ENCODE data around the gene PAPPA2.
"Not testable (repeated sequence)": the region's sequence is repeated elsewhere in the genome, so short reads cannot be mapped to it uniquely, and the experiment has no call there.

The PAPPA2 gene

GRCh38 chr1:176612791-176613190 lies 149.8 kb downstream of the PAPPA2 start:
- DNase-seq, result no peak

GRCh38 chr1:176617881-176618280 lies 154.9 kb downstream of the PAPPA2 start:
- no peak for DNase-seq

- no peak for DNase-seq
Measured at GRCh38 chr1:176619261-176619660, 156.3 kb downstream of the PAPPA2 start.

- DNase-seq, result no peak
Measured at GRCh38 chr1:176625365-176625764, 162.4 kb downstream of the PAPPA2 start.

GRCh38 chr1:176626572-176627061 lies 163.6 kb downstream of the PAPPA2 start:
- DNase-seq, result no peak

- DNase-seq, result no peak
Measured at GRCh38 chr1:176628775-176629174, 165.8 kb downstream of the PAPPA2 start.

- DNase-seq, result not testable (repeated sequence)
Measured at GRCh38 chr1:176634733-176635132, 171.8 kb downstream of the PAPPA2 start.

GRCh38 chr1:176638713-176639526 lies 175.9 kb downstream of the PAPPA2 start:
- DNase-seq, result no peak

GRCh38 chr1:176643536-176643935 lies 180.6 kb downstream of the PAPPA2 start:
- DNase-seq, result no peak

GRCh38 chr1:176648556-176648955 lies 185.6 kb downstream of the PAPPA2 start:
- DNase-seq, result no peak

- DNase-seq, result no peak
Measured at GRCh38 chr1:176656257-176656995, 193.5 kb downstream of the PAPPA2 start.

GRCh38 chr1:176669782-176670181 lies 206.8 kb downstream of the PAPPA2 start:
- no peak for DNase-seq

GRCh38 chr1:176670853-176671252 lies 207.9 kb downstream of the PAPPA2 start:
- no peak for DNase-seq

GRCh38 chr1:176682830-176683535 lies 220.0 kb downstream of the PAPPA2 start:
- no peak for DNase-seq

GRCh38 chr1:176691251-176692228 lies 228.6 kb downstream of the PAPPA2 start:
- DNase-seq, result no peak

GRCh38 chr1:176692431-176692830 lies 229.5 kb downstream of the PAPPA2 start:
- DNase-seq, result no peak

GRCh38 chr1:176692988-176693696 lies 230.2 kb downstream of the PAPPA2 start:
- DNase-seq, result no peak

- no peak for DNase-seq
Measured at GRCh38 chr1:176693697-176694329, 230.8 kb downstream of the PAPPA2 start.

- no peak for DNase-seq
Measured at GRCh38 chr1:176694713-176695112, 231.7 kb downstream of the PAPPA2 start.

GRCh38 chr1:176696109-176696508 lies 233.1 kb downstream of the PAPPA2 start:
- no peak for DNase-seq

- DNase-seq, result no peak
Measured at GRCh38 chr1:176696689-176697088, 233.7 kb downstream of the PAPPA2 start.

All from activated effector memory CD4-positive, alpha-beta T cell treated with anti-CD3 and anti-CD28 coated beads, Interleukin-2, amount 50 U/mL, for 16 hours (primary cell).